ENCODE results near the gene NLGN2. TPM values are rescaled to one million over a fixed set of nuclear protein-coding genes. Genes with fewer than 3 reads are reported as not detected.
"Not testable (repeated sequence)": the region's sequence is repeated elsewhere in the genome, so short reads cannot be mapped to it uniquely, and the experiment has no call there.

Gene NLGN2
- total RNA-seq, 4 donors from 2014 or later, result 2.2 to 6.3 (median 4.7) TPM

DNA sequence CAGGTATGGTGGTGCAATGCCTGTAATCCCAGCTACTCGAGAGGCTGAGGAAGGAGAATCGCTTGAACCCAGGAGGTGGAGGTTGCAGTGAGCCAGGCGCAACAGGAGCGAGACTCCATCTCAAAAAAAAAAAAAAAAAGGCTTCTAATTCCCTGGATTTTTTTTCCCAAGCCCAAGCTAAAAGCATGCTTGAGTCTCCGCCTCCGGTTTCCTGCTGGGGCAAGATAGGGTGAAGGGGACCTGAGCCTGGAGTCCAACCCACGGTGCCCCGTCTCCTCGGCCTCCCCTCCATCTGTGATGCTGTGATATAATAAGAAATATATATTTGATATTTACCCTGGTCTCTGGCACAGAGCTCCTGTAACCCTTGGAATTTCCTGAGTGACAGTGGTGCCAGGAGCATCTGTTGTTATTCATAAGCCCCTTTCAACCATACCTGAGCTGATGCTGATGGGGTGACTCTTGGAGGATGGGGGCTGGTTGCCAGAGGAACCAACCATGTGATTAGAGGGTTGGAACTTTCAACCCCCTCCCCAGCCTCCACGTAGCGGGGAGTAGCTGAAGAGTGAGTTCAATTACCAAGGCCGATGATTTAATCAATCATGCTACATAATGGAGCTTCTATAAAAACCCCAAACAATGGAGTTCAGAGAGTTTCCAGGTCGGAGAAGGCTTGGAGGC lies 39.6 kb upstream of the NLGN2 start:
- Histone ChIP-seq H3K9me3 (no peaks in the 10 kb centered on the region), H3K27ac (no peak overlapping the region), H3K4me1 (no peaks in the 10 kb centered on the region), H3K27me3 (no peaks in the 10 kb centered on the region), H3K36me3 (no peaks in the 10 kb centered on the region), H3K4me3 (replicated peaks in 1 of 3) (no peak overlapping the region)
- DNase-seq, result no peak
- WGBS, 2 donors, result 74 to 75% methylated on average over 13 of the region's 13 CpGs
- TF ChIP-seq, protein P1, sequence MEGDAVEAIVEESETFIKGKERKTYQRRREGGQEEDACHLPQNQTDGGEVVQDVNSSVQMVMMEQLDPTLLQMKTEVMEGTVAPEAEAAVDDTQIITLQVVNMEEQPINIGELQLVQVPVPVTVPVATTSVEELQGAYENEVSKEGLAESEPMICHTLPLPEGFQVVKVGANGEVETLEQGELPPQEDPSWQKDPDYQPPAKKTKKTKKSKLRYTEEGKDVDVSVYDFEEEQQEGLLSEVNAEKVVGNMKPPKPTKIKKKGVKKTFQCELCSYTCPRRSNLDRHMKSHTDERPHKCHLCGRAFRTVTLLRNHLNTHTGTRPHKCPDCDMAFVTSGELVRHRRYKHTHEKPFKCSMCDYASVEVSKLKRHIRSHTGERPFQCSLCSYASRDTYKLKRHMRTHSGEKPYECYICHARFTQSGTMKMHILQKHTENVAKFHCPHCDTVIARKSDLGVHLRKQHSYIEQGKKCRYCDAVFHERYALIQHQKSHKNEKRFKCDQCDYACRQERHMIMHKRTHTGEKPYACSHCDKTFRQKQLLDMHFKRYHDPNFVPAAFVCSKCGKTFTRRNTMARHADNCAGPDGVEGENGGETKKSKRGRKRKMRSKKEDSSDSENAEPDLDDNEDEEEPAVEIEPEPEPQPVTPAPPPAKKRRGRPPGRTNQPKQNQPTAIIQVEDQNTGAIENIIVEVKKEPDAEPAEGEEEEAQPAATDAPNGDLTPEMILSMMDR (IDR thresholded peaks at IDR 0.05), result no peak
- no peak for TF ChIP-seq POLR2A (IDR thresholded peaks at IDR 0.05)
- intact Hi-C loops (cut with DNase I), result no loop called here

DNA sequence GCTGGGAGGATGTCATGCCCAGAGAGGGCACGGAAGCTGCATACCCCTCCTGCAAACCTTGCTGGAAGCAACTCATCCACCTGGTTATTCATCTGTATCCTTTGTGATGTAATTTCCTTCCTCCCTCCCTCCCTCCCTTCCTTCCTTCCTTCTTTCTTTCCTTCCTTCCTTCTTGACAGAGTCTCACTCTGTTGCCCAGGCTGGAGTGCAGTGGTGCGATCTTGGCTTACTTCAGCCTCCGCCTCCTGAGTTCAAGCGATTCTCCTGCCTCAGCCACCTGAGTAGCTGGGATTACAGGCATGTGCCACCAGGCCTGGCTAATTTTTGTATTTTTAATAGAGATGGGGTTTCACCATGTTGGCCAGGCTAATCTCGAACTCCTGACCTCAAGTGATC lies 39.0 kb upstream of the NLGN2 start:
- H3K9me3 ChIP-seq; H3K27ac ChIP-seq; intact Hi-C loops (cut with DNase I); H3K4me3 ChIP-seq (replicated peaks in 1 of 3); H3K27me3 ChIP-seq; H3K4me1 ChIP-seq; DNase-seq; H3K36me3 ChIP-seq: not testable (repeated sequence)
- 84% methylated on average over 5 of the region's 5 CpGs for WGBS, 2 donors

- Histone ChIP-seq H3K36me3 (no peaks in the 10 kb centered on the region), H3K27ac (no peak overlapping the region), H3K9me3 (no peaks in the 10 kb centered on the region), H3K4me1 (no peaks in the 10 kb centered on the region), H3K4me3 (replicated peaks in 1 of 3) (no peak overlapping the region), H3K27me3 (no peaks in the 10 kb centered on the region)
- TF ChIP-seq, protein P1 (IDR thresholded peaks at IDR 0.05), result no peak
- no peak for TF ChIP-seq POLR2A (IDR thresholded peaks at IDR 0.05)
- WGBS, 2 donors, result 71 to 93% methylated on average over 5 of the region's 5 CpGs
- intact Hi-C loops (cut with DNase I), result no loop called here
- no peak for DNase-seq
Measured at GRCh38 chr17:7369825-7370224, 37.8 kb upstream of the NLGN2 start.

GRCh38 chr17:7370853-7371252 lies 36.8 kb upstream of the NLGN2 start:
- 87 to 92% methylated on average over 4 of the region's 4 CpGs for WGBS, 2 donors
- Histone ChIP-seq H3K9me3 (no peaks in the 10 kb centered on the region), H3K4me3 (replicated peaks in 1 of 3) (no peak overlapping the region), H3K27me3 (no peaks in the 10 kb centered on the region), H3K27ac (no peak overlapping the region), H3K4me1 (no peaks in the 10 kb centered on the region), H3K36me3 (no peaks in the 10 kb centered on the region)
- TF ChIP-seq, protein P1 (IDR thresholded peaks at IDR 0.05), result no peak
- TF ChIP-seq POLR2A (IDR thresholded peaks at IDR 0.05), result no peak
- DNase-seq, result no peak
- intact Hi-C loops (cut with DNase I), result no loop called here

DNA sequence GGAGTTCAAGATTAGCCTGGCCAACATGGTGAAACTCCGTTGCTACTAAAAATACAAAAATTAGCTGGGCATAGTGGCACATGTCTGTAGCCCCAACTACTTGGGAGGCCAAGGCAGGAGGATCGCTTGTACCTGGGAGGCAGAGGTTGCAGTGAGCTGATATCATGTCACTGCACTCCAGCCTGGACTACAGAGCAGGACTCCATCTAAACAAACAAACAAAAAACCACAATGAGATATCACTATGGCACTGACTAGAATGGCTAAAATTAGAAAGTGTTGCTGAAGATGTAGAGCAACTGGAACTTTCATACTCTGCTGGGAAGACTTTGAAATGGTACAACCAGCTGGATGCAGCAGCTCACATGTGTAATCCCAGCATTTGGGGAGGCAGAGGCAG lies 33.3 kb upstream of the NLGN2 start:
- intact Hi-C loops (cut with DNase I), result no loop called here
- WGBS, 2 donors, result 89 to 92% methylated on average over 2 of the region's 2 CpGs
- H3K4me1 ChIP-seq, result no peaks in the 10 kb centered on the region
- no peak overlapping the region for H3K27ac ChIP-seq
- H3K27me3 ChIP-seq, result no peaks in the 10 kb centered on the region
- no peak for DNase-seq
- no peak for TF ChIP-seq POLR2A (IDR thresholded peaks at IDR 0.05)
- TF ChIP-seq, protein P1 (IDR thresholded peaks at IDR 0.05), result no peak
- H3K36me3 ChIP-seq, result no peaks in the 10 kb centered on the region
- H3K4me3 ChIP-seq (replicated peaks in 1 of 3), result no peak overlapping the region
- H3K9me3 ChIP-seq, result no peaks in the 10 kb centered on the region
